ENCODE data around the gene ELMO1. TPM values are rescaled to one million over a fixed set of nuclear protein-coding genes. Genes with fewer than 3 reads are reported as not detected.

Gene ELMO1
- total RNA-seq, 1 donor from 2014 or later, result 151 TPM

DNA sequence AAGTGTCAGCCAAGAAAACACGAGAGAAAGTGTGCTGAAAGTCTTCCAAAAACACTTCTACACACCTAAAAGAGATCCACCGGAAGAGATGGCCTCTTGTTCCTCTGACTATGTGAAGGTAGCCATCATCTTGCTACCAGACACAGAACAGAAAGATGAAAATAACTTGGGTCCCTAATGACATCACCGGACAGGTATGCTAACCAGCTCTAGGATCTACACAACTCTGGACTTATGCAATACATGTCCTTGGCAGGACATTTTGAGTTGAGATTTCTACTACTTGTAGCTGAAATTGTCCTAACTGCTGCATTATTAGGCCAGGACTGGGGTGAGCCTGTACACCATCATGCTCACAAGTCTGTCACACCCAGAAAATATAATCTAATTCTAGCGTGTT lies 358.7 kb downstream of the ELMO1 start:
- Mint-ChIP-seq H3K9me3 (ENCODE audit: unreplicated experiment) (no peaks in the 10 kb centered on the region), H3K27me3 (ENCODE audit: unreplicated experiment) (peaks cover 6% of the 10 kb centered on the region), H3K4me3 (ENCODE audit: unreplicated experiment) (no peak overlapping the region), H3K27ac (ENCODE audit: unreplicated experiment) (no peak overlapping the region), H3K36me3 (ENCODE audit: low read depth, unreplicated experiment) (peaks cover 17% of the 10 kb centered on the region), H3K4me1 (ENCODE audit: unreplicated experiment) (no peaks in the 10 kb centered on the region)
- TF ChIP-seq, protein P1, sequence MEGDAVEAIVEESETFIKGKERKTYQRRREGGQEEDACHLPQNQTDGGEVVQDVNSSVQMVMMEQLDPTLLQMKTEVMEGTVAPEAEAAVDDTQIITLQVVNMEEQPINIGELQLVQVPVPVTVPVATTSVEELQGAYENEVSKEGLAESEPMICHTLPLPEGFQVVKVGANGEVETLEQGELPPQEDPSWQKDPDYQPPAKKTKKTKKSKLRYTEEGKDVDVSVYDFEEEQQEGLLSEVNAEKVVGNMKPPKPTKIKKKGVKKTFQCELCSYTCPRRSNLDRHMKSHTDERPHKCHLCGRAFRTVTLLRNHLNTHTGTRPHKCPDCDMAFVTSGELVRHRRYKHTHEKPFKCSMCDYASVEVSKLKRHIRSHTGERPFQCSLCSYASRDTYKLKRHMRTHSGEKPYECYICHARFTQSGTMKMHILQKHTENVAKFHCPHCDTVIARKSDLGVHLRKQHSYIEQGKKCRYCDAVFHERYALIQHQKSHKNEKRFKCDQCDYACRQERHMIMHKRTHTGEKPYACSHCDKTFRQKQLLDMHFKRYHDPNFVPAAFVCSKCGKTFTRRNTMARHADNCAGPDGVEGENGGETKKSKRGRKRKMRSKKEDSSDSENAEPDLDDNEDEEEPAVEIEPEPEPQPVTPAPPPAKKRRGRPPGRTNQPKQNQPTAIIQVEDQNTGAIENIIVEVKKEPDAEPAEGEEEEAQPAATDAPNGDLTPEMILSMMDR (IDR thresholded peaks at IDR 0.05; ENCODE audit: unreplicated experiment), result no peak
- no peak for DNase-seq (ENCODE audit: low spot score)

DNA sequence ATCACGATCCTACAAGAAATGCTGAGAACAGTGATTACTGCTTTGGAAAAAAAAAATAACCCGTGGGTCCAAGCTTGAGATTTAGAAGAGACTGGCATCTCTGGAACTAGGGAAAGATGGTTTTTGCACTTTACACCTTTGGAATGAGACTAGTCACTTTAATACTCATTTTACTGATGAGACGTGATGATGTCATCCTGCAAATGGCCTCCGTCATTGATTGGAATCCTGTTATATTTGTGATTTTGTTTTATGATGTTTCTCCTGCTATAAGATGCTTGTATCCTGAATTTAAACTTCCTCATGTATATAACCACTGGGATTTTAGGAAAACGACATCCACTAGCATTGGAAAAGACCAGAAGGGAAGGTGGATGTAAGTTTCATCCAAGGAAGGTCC lies 363.1 kb downstream of the ELMO1 start:
- DNase-seq (ENCODE audit: low spot score), result no peak
- peaks cover 17% of the 10 kb centered on the region for H3K36me3 Mint-ChIP-seq (ENCODE audit: low read depth, unreplicated experiment)
- peaks cover 7% of the 10 kb centered on the region for H3K27me3 Mint-ChIP-seq (ENCODE audit: unreplicated experiment)
- no peaks in the 10 kb centered on the region for H3K9me3 Mint-ChIP-seq (ENCODE audit: unreplicated experiment)
- H3K4me1 Mint-ChIP-seq (ENCODE audit: unreplicated experiment), result no peaks in the 10 kb centered on the region
- H3K4me3 Mint-ChIP-seq (ENCODE audit: unreplicated experiment), result no peak overlapping the region
- no peak overlapping the region for H3K27ac Mint-ChIP-seq (ENCODE audit: unreplicated experiment)
- TF ChIP-seq, protein P1 (IDR thresholded peaks at IDR 0.05; ENCODE audit: unreplicated experiment), result no peak

DNA sequence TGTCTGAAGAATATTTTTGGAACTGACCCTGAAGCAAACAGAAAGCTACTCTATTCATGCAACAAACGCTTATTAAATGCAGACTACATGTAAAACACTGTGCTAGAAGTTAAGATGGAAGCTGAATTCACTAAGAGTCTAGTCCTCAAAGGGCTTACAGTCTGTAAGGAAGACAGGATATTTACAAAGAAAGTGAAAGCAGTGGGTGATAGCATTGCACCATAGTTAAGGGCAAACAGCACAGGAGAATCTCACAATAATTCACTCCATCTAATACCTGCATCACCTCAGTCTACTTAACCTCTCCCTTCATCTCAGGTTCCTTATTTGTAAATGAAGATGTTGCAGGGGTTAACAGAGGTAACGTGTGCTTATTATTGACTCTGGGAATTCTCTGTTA lies 364.4 kb downstream of the ELMO1 start:
- H3K36me3 Mint-ChIP-seq (ENCODE audit: low read depth, unreplicated experiment), result peaks cover 20% of the 10 kb centered on the region
- no peaks in the 10 kb centered on the region for H3K4me1 Mint-ChIP-seq (ENCODE audit: unreplicated experiment)
- H3K27me3 Mint-ChIP-seq (ENCODE audit: unreplicated experiment), result peaks cover 7% of the 10 kb centered on the region
- DNase-seq (ENCODE audit: low spot score), result no peak
- no peak overlapping the region for H3K4me3 Mint-ChIP-seq (ENCODE audit: unreplicated experiment)
- H3K9me3 Mint-ChIP-seq (ENCODE audit: unreplicated experiment), result no peaks in the 10 kb centered on the region
- no peak overlapping the region for H3K27ac Mint-ChIP-seq (ENCODE audit: unreplicated experiment)
- TF ChIP-seq, protein P1 (IDR thresholded peaks at IDR 0.05; ENCODE audit: unreplicated experiment), result no peak

DNA sequence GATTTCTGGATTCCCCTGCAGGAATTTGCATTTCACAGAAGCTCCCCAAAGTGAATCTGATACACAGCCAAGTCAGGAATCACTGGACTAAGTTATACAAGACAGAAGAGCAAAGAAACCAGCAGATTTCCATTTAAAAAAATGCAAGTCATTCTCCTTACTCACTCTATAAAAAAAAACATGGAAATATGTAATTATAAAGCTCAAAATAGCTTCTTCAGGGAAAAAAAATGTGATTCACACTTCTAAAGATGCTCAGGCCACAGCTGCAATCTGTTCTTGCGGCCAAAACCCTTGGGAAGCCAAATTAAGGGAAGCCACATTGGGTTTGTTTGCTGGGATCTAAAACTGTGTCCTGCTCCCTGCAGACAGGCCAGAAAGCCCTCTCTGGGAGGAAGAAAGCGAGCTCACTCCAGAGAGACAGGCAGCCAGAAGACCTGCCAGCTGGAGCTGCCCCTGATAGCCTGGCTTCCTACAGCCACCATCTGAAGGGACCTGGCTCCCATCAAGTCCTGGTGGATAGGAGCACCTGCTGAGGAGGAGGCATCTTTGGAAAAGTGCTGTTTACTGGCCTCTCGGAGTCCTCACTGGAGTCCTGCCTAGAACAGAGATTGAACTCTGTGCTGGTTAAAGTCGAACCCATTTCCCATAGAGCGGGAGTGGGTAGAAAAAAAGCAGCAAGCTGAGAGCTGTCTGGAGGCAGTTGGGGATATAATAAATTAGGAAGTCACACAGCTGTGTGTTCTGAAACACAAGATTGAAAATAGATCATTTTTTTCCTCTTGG lies 365.2 kb downstream of the ELMO1 start:
- Mint-ChIP-seq H3K36me3 (ENCODE audit: low read depth, unreplicated experiment) (peaks cover 20% of the 10 kb centered on the region), H3K4me3 (ENCODE audit: unreplicated experiment) (no peak overlapping the region), H3K9me3 (ENCODE audit: unreplicated experiment) (no peaks in the 10 kb centered on the region), H3K4me1 (ENCODE audit: unreplicated experiment) (no peaks in the 10 kb centered on the region), H3K27me3 (ENCODE audit: unreplicated experiment) (peaks cover 6% of the 10 kb centered on the region), H3K27ac (ENCODE audit: unreplicated experiment) (peak overlapping the region; percentile 26)
- TF ChIP-seq, protein P1 (IDR thresholded peaks at IDR 0.05; ENCODE audit: unreplicated experiment), result no peak
- DNase-seq (ENCODE audit: low spot score), result no peak

DNA sequence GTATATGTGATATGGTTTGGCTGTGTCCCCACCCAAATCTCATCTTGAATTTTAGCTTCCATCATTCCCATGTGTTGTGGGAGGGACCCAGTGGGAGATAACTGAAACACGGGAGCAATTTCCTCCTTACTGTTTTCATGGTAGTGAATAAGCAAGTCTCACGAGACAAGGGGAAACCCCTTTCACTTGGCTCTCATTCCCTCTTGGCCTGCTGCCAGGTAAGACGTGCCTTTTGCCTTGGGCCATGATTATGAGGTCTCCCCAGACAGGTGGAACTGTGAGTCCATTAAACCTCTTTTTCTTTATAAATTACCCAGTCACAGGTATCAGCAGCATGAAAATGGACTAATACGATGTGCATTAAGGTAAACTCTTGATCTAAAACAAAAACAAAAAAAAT lies 367.2 kb downstream of the ELMO1 start:
- Mint-ChIP-seq H3K4me1 (ENCODE audit: unreplicated experiment) (no peaks in the 10 kb centered on the region), H3K9me3 (ENCODE audit: unreplicated experiment) (no peaks in the 10 kb centered on the region), H3K4me3 (ENCODE audit: unreplicated experiment) (no peak overlapping the region), H3K27me3 (ENCODE audit: unreplicated experiment) (peaks cover 3% of the 10 kb centered on the region), H3K27ac (ENCODE audit: unreplicated experiment) (no peak overlapping the region), H3K36me3 (ENCODE audit: low read depth, unreplicated experiment) (peaks cover 29% of the 10 kb centered on the region)
- DNase-seq (ENCODE audit: low spot score), result no peak
- TF ChIP-seq, protein P1 (IDR thresholded peaks at IDR 0.05; ENCODE audit: unreplicated experiment), result no peak

Measured in endothelial cell (in vitro differentiated cells).